SU-DHL-6 (cell line): ENCODE results near the gene TMEM245.

Source experiments
- H2AFZ ChIP-seq: fragments of 200-600 bp; sonication (generic); 2 replicates; pipeline ENCODE4 v1.6.1; 2014; ENCODE audit warnings: low read depth, mild to moderate bottlenecking, moderate library complexity, mixed read lengths, antibody characterized with exemption, low read length; ENCODE audit not compliant: severe bottlenecking
- H3F3A ChIP-seq: fragments of 200-600 bp; shearing (Covaris generic); 2 replicates; pipeline ENCODE4 v1.6.0; 2016; ENCODE audit warnings: antibody characterized with exemption, mild to moderate bottlenecking; ENCODE audit not compliant: insufficient read depth
- H3K27ac ChIP-seq: fragments of 200-600 bp; sonication (generic); 2 replicates; pipeline ENCODE4 v1.5.1; 2016; ENCODE audit warnings: low read depth, mild to moderate bottlenecking, low read length, moderate library complexity, mixed read lengths
- H3K27me3 ChIP-seq: fragments of 200-600 bp; sonication (generic), shearing (Covaris generic); 2 replicates; pipeline ENCODE4 v1.6.0; 2014; ENCODE audit warnings: mild to moderate bottlenecking, low read length
- H3K36me3 ChIP-seq: fragments of 200-600 bp; sonication (generic); 2 replicates; pipeline ENCODE4 v1.6.1; 2014; ENCODE audit warnings: mild to moderate bottlenecking, low read length, mixed read lengths
- H3K4me2 ChIP-seq: fragments of 300-600, 200-600 bp; shearing (Covaris generic), sonication (generic); 2 replicates; pipeline ENCODE4 v1.6.0; 2014; ENCODE audit warnings: low read length, low read depth, mild to moderate bottlenecking; ENCODE audit not compliant: poor library complexity, severe bottlenecking
- H3K4me3 ChIP-seq: fragments of 200-600 bp; sonication (generic); 2 replicates; pipeline ENCODE4 v1.5.1; 2014; ENCODE audit warnings: antibody characterized with exemption, low read length, mild to moderate bottlenecking, mixed read lengths; ENCODE audit not compliant: insufficient read depth, poor library complexity, severe bottlenecking
- H3K79me2 ChIP-seq: fragments of 200-600 bp; sonication (generic); 2 replicates; pipeline ENCODE4 v1.6.1; 2014; ENCODE audit warnings: mild to moderate bottlenecking, low read length, moderate library complexity; ENCODE audit not compliant: insufficient read depth
- H3K9ac ChIP-seq: fragments of 200-600 bp; sonication (generic); 2 replicates; pipeline ENCODE4 v1.7.0; 2014; ENCODE audit warnings: mild to moderate bottlenecking, low read length
- H3K9me2 ChIP-seq: fragments of 200-600 bp; sonication (generic); replicated peaks from 2 replicates; pipeline ENCODE4 v1.6.1; 2014; ENCODE audit warnings: low read length; ENCODE audit not compliant: insufficient read depth
- H3K9me3 ChIP-seq: fragments of 200-600 bp; sonication (generic); 2 replicates; pipeline ENCODE4 v1.6.1; 2014; ENCODE audit warnings: low read length, mixed read lengths; ENCODE audit not compliant: insufficient read depth
- H4K20me1 ChIP-seq: fragments of 200-600 bp; sonication (generic); 2 replicates; pipeline ENCODE4 v1.6.1; 2014; ENCODE audit warnings: low read depth, mild to moderate bottlenecking, antibody characterized with exemption, low read length, moderate library complexity, mixed read lengths
- EZH2phosphoT487 ChIP-seq: fragments of 200-600 bp; sonication (generic), shearing (Covaris generic); conservative IDR thresholded peaks from 2 replicates; pipeline ENCODE4 v1.6.1; 2018; ENCODE audit warnings: mild to moderate bottlenecking, antibody characterized with exemption, low read length, moderate library complexity, mixed read lengths
- TF ChIP-seq, protein P1 (sequence below): fragments of 200-600 bp; sonication (generic); IDR thresholded peaks from one replicate; pipeline ENCODE4 v1.5.1; 2017; ENCODE audit warnings: antibody characterized with exemption, mild to moderate bottlenecking, low read length, moderate library complexity; ENCODE audit not compliant: insufficient read depth, poor library complexity, severe bottlenecking

TMEM245 gene

DNA sequence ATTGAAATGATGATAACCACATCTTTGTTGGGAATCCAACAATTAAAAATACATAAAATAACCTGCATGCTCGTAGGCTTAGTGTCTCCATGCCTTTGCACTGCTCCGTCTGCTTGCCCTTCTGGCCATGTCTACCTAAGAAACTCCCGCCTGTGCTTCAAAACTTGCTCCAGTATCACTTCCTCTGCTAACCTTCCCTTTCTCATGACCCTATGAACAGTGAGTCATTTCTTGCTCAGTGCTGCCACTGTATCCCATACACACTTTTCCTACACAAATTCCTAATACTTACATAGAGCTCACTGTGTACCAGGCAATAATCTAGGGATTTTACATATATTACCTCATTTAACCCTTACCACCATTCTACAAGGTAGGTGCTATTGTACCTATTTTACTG is 33.5 kb downstream of the TMEM245 start:
- H3K36me3 ChIP-seq: peaks cover 74% of the 10 kb centered on the region
- no peaks in the 10 kb centered on the region for H3K9me2 ChIP-seq
- H3K4me3 ChIP-seq: no peak overlapping the region
- TF ChIP-seq, protein P1, sequence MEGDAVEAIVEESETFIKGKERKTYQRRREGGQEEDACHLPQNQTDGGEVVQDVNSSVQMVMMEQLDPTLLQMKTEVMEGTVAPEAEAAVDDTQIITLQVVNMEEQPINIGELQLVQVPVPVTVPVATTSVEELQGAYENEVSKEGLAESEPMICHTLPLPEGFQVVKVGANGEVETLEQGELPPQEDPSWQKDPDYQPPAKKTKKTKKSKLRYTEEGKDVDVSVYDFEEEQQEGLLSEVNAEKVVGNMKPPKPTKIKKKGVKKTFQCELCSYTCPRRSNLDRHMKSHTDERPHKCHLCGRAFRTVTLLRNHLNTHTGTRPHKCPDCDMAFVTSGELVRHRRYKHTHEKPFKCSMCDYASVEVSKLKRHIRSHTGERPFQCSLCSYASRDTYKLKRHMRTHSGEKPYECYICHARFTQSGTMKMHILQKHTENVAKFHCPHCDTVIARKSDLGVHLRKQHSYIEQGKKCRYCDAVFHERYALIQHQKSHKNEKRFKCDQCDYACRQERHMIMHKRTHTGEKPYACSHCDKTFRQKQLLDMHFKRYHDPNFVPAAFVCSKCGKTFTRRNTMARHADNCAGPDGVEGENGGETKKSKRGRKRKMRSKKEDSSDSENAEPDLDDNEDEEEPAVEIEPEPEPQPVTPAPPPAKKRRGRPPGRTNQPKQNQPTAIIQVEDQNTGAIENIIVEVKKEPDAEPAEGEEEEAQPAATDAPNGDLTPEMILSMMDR: no peak
- no peak for TF ChIP-seq EZH2phosphoT487
- 0 out of 2 replicates have a peak, but pooled peaks cover 3% of the 10 kb centered on the region for H3F3A ChIP-seq
- peaks cover 4% of the 10 kb centered on the region; the same call in 1 of the 2 replicates for H4K20me1 ChIP-seq
- no peak overlapping the region for H2AFZ ChIP-seq
- no peak overlapping the region for H3K27ac ChIP-seq
- H3K27me3 ChIP-seq: no peaks in the 10 kb centered on the region
- H3K79me2 ChIP-seq: peaks cover 4% of the 10 kb centered on the region; the same call in 1 of the 2 replicates
- H3K4me2 ChIP-seq: no peak overlapping the region
- no peaks in the 10 kb centered on the region for H3K9me3 ChIP-seq
- no peak overlapping the region for H3K9ac ChIP-seq

DNA sequence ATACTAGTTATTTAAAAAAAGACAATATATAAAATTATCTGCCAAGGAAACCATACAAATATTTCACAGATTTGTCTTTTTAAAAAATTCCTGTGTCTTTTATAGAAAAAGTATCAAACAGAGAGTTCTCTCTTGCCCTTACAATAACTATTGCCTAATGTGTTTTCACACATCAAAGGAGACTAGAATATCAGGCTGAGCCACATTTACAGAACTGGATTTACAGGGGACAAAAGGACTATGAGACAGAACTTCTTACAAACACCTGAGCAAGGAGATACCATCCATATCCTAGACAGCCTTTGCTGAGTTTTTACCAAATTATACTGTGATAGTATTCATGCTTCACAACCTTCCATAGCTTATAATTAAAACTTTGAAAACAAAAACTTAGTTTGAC is 34.2 kb downstream of the TMEM245 start:
- Histone ChIP-seq H3K9me3 (no peaks in the 10 kb centered on the region), H3K79me2 (peaks cover 4% of the 10 kb centered on the region; the same call in 1 of the 2 replicates), H3K4me2 (no peak overlapping the region), H2AFZ (no peak overlapping the region), H3K27ac (no peak overlapping the region), H3K9me2 (no peaks in the 10 kb centered on the region), H3K9ac (no peak overlapping the region), H4K20me1 (peaks cover 4% of the 10 kb centered on the region; the same call in 1 of the 2 replicates), H3K4me3 (no peak overlapping the region), H3F3A (0 out of 2 replicates have a peak, but pooled peaks cover 3% of the 10 kb centered on the region), H3K27me3 (no peaks in the 10 kb centered on the region), H3K36me3 (peaks cover 76% of the 10 kb centered on the region)
- no peak for TF ChIP-seq EZH2phosphoT487
- TF ChIP-seq, protein P1: no peak

DNA sequence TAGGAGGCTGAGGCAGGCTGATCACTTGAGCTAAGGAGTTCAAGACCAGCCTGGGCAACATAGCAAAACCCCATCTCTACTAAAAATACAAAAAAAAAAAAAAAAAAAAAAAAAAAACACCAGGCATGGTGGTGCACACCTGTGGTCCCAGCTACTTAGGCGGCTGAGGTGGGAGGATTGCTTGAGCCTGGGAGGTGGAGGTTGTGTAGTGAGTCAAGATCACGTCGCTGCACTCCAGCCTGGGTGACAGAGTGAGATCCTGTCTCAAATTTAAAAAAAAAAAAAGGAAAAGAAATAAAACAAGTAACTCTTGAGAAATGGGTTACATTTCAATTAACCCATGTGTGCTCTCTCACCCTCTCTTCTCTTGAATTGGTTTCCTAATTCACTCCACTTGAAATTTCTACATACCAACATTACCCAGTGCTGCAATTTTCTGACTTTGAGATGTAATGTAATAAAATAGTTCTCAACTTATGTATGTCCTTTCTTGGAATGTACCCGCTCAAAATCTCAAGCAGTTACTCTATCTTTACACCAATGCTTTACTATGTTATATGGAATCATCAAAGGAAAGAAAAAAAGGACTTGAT is 35.8 kb downstream of the TMEM245 start:
- Histone ChIP-seq H3K9me3 (no peaks in the 10 kb centered on the region), H3F3A (0 out of 2 replicates have a peak, but pooled peaks cover 3% of the 10 kb centered on the region), H4K20me1 (peaks cover 4% of the 10 kb centered on the region; the same call in 1 of the 2 replicates), H3K4me2 (no peak overlapping the region), H3K27ac (no peak overlapping the region), H3K9ac (no peak overlapping the region), H3K27me3 (no peaks in the 10 kb centered on the region), H3K4me3 (no peak overlapping the region), H3K9me2 (no peaks in the 10 kb centered on the region), H3K79me2 (peaks cover 2% of the 10 kb centered on the region; the same call in 1 of the 2 replicates), H2AFZ (no peak overlapping the region), H3K36me3 (peaks cover 81% of the 10 kb centered on the region)
- TF ChIP-seq, protein P1: no peak
- TF ChIP-seq EZH2phosphoT487: no peak
